Left lung (tissue), 10 donors: Measurements from ENCODE around the gene TSEN34. TPM values are rescaled to one million over a fixed set of nuclear protein-coding genes. Genes with fewer than 3 reads are reported as not detected.

Experiments used
- ATAC-seq: fragments of 200-7000 bp; cut with Tn5 transposase; one replicate; pipeline ENCODE4 v1.9.1; 2020; ENCODE audit warnings: moderate library complexity
- DNase-seq, 4 donors: peaks; one replicate each; pipeline ENCODE4 v3.0.0-alpha.2; 2013 to 2020
- H3K27ac ChIP-seq, 2 donors: fragments of 200-600 bp; sonication (generic) in 1 of 2; one replicate each; pipeline versions ENCODE4 v1.5.0 to v1.8.0; 2020 to 2021
- H3K27me3 ChIP-seq, 2 donors: fragments of 200-600 bp; sonication (generic) in 1 of 2; one replicate each; pipeline versions ENCODE4 v1.5.0 to v1.8.0; 2020 to 2021
- H3K36me3 ChIP-seq, 2 donors: fragments of 200-600 bp; sonication (generic) in 1 of 2; one replicate each; pipeline versions ENCODE4 v1.5.0 to v1.8.0; 2020 to 2021
- H3K4me1 ChIP-seq, 2 donors: fragments of 200-600 bp; one replicate each; pipeline ENCODE4 v1.8.0; 2021
- H3K4me3 ChIP-seq, 2 donors: fragments of 200-600 bp; sonication (generic) in 1 of 2; one replicate each; pipeline versions ENCODE4 v1.5.0 to v1.8.0; 2020 to 2021; ENCODE audit warnings: mild to moderate bottlenecking in 1 of 2
- H3K9me3 ChIP-seq, 2 donors: fragments of 200-600 bp; sonication (generic) in 1 of 2; one replicate each; pipeline versions ENCODE4 v1.5.0 to v1.8.0; 2020 to 2021
- intact Hi-C, 2 donors: fragments of 100-400 bp; cut with DNase I; formaldehyde crosslinking; loops; one replicate each; pipeline versions ENCODE4 v1.11.2 to v1.14.2; 2022
- polyA plus RNA-seq, 6 donors: library from polyadenylated mRNA; unstranded; fragments of 120-200 nt; gene quantifications; one replicate each; pipeline ENCODE4 v1.2.1, GENCODE V29; 2013; ENCODE audit not compliant: insufficient read length in 6 of 6
- total RNA-seq, 2 donors: library from RNA; stranded (reverse); fragmentation: NEBNext Ultra II Directional; extraction: Animal tissue kit (Norgen Biotek cat#: 25700); gene quantifications; one replicate each; pipeline ENCODE4 v1.2.1, GENCODE V29; 2021
- TF ChIP-seq, protein P1 (sequence below), 2 donors: fragments of 200-600 bp; sonication (generic) in 1 of 2; IDR thresholded peaks; one replicate each; pipeline versions ENCODE4 v1.5.0 to v1.8.0; 2021; ENCODE audit warnings: antibody characterized with exemption in 2 of 2
- donor health status: DM: no; HTN: yes; CAD: no.
- donor health status: DM: no; HTN: no; CAD: no.

Gene TSEN34
- total and polyA plus RNA-seq, 8 donors = 32.2 to 60.6 (median 42.0) TPM

DNA sequence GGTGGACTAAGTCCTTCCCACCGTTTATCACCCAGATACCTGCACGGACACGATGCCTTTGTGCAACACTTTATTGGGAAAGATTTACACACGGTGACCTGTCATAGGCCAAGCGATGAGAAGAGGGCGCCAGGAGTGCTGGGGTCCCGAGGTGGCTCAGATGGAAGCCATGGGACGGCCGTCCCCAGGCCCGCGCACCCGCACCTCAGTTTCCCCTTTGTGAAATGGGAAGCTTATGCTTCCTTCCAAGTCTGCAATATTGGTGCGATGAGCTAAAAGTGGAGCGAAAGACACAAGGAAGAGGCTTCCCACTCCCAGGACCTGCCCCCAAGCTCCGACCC is 17.8 kb upstream of the TSEN34 start:
- peaks cover 0 to 29% of the 10 kb centered on the region in 2 donors for H3K36me3 ChIP-seq
- DNase-seq (no peak), ATAC-seq (no peak)
- intact Hi-C loops = loop anchor here in 1 of 2 donors (5.0 kb wide), 1 partner anchor 59 kb away; no protein-coding TSS in a partner anchor
- H3K27ac ChIP-seq = no peak overlapping the region
- TF ChIP-seq, protein P1, sequence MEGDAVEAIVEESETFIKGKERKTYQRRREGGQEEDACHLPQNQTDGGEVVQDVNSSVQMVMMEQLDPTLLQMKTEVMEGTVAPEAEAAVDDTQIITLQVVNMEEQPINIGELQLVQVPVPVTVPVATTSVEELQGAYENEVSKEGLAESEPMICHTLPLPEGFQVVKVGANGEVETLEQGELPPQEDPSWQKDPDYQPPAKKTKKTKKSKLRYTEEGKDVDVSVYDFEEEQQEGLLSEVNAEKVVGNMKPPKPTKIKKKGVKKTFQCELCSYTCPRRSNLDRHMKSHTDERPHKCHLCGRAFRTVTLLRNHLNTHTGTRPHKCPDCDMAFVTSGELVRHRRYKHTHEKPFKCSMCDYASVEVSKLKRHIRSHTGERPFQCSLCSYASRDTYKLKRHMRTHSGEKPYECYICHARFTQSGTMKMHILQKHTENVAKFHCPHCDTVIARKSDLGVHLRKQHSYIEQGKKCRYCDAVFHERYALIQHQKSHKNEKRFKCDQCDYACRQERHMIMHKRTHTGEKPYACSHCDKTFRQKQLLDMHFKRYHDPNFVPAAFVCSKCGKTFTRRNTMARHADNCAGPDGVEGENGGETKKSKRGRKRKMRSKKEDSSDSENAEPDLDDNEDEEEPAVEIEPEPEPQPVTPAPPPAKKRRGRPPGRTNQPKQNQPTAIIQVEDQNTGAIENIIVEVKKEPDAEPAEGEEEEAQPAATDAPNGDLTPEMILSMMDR (IDR thresholded peaks at IDR 0.05) = no peak
- H3K27me3 ChIP-seq = no peaks in the 10 kb centered on the region
- peaks cover 2 to 17% of the 10 kb centered on the region in 2 donors for H3K4me1 ChIP-seq
- H3K9me3 ChIP-seq = no peaks in the 10 kb centered on the region
- peak overlapping the region in 1 of 2 donors; percentile 40 for H3K4me3 ChIP-seq

DNA sequence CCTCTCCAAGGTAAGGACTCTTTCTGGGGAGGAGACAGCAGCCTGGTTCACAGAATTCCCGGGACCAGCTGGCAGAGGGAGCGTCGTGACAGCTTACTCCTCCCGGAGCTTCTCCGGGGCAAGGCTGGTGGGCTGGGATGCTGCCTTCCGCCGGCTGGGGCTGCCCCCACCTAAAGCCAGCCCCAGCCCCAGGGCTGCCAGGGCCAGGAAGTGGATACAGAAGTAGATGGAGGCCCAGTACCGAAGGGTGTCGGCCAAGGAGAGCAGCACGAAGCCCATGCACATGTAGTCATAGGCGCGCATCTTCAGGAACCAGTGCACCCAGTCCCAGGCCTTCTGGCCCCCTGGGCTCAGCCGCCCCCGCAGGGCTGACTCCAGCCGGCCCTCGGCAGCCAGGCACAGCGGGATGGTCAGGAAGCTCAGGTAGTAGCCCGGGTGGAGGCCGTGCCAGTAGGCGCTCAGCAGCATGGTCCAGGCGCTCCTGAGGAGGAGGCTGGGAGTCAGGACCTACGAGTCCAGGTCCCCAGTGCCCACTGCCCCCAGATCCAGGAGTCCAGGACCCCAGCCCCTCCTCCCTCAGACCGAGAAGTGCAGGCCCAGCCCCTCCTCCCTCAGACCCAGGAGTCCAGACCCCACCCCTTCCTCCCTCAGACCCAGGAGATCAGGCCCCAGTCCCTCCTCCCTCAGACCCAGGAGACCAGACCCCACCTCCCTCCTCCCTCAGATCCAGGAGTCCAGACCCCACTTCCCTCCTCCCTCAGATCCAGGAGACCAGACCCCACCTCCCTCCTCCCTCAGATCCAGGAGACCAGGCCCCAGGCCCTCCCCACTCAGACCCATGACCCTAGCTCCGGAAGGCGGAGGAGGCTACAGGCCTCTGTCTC is 16.9 kb upstream of the TSEN34 start:
- no peak for ATAC-seq
- H3K9me3 ChIP-seq = no peaks in the 10 kb centered on the region
- peaks cover 0 to 37% of the 10 kb centered on the region in 2 donors for H3K36me3 ChIP-seq
- no peak overlapping the region for H3K27ac ChIP-seq
- no peak overlapping the region for H3K4me3 ChIP-seq
- H3K4me1 ChIP-seq = peaks cover 0 to 15% of the 10 kb centered on the region in 2 donors
- peak in 1 of 4 donors; percentile 71 for DNase-seq
- no peaks in the 10 kb centered on the region for H3K27me3 ChIP-seq
- TF ChIP-seq, protein P1 (IDR thresholded peaks at IDR 0.05) = no peak
- intact Hi-C loops = loop anchor here in 1 of 2 donors (5.0 kb wide), 1 partner anchor 58 kb away; no protein-coding TSS in a partner anchor

DNA sequence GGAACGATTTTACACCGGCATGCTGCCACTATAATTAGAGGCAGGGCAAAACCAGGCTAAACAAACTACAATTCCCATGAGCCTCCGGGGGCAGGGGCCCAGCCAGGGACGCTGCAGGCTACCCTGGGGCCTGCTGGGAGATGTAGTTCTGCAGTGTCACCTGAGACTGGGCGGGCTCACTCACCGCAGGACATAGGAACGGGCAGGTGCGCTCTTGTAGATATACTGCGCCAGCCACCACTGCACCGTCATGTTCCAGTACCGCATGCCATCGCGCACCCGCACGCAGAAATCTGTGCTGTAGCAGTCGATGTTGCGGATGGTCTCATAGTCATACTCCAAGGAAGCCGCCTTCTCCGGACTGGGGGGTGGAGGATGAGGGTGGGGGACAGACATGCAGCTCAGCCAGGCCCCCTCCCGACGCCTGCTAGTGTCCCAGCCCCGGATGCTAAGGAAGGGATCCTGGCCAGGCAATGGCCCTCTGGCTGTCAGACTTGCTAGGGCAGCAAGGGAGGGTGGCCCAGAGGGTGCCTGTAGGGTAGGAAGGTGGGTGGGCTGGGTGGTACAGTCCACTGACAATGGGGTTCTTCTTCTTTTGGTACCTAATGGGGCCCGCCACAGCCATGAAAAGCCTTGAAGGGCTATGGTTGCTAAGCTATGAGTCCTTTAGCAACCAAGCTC is 12.4 kb upstream of the TSEN34 start:
- ATAC-seq = peak; percentile 78
- intact Hi-C loops = no loop called here
- peaks cover 0 to 4% of the 10 kb centered on the region in 2 donors for H3K4me1 ChIP-seq

DNA sequence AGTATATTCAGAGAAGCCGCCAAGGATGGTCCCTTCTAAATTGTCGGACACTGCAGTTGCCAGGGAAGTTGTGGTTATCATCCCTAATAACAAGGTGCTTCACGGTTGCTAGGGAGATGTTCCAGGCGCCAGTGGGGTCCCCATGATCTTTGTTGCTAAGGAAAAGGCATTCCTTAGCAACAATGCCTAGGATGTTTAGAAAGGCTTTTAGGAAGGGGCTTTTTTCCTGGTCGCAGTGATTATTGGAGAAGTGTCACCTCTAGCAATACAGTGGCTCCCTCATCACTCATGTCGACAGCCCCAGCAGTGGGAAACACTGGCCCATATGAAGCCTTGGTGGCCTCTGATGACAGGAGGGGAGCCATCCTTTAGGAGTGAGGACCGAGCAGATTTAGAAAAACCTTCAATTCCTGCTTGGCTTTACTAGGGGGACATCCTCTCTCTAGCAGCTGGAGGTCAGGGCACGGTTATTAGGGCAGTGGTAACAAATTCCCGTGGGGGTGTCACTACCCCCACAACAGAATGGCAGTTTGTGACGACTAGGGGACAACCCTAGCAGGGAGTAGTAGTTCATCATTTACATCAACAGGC is 11.8 kb upstream of the TSEN34 start:
- no peak for ATAC-seq
- TF ChIP-seq, protein P1 (IDR thresholded peaks at IDR 0.05) = no peak
- Histone ChIP-seq H3K36me3 (peaks cover 0 to 79% of the 10 kb centered on the region in 2 donors), H3K27me3 (no peaks in the 10 kb centered on the region), H3K4me1 (no peaks in the 10 kb centered on the region), H3K4me3 (no peak overlapping the region), H3K27ac (no peak overlapping the region), H3K9me3 (no peaks in the 10 kb centered on the region)
- no peak for DNase-seq
- intact Hi-C loops = no loop called here

More for the DNA sequence above, 12.4 kb upstream of the TSEN34 start:
- H3K4me3 ChIP-seq = no peak overlapping the region
- H3K36me3 ChIP-seq = peaks cover 0 to 75% of the 10 kb centered on the region in 2 donors
- H3K27ac ChIP-seq = no peak overlapping the region
- TF ChIP-seq, protein P1 (IDR thresholded peaks at IDR 0.05) = no peak
- no peaks in the 10 kb centered on the region for H3K9me3 ChIP-seq
- peak in 1 of 4 donors; percentile 77 for DNase-seq
- no peaks in the 10 kb centered on the region for H3K27me3 ChIP-seq
